Heart left ventricle (tissue), 13 donors: ENCODE measurements around the gene ASCL5.

Experiments
- CTCF ChIP-seq, 12 donors: fragments of 200-600 bp; sonication (generic) in 4 of 12; IDR thresholded peaks; one replicate each; pipeline versions ENCODE4 v1.5.0 to v1.8.0; 2018 to 2022; ENCODE audit warnings: antibody characterized with exemption in 12 of 12, mild to moderate bottlenecking in 5 of 12
- POLR2A ChIP-seq, 2 donors: fragments of 450-650 bp; IDR thresholded peaks; one replicate each; pipeline ENCODE4 v1.6.1; 2017; ENCODE audit warnings: antibody characterized with exemption in 2 of 2, mild to moderate bottlenecking in 2 of 2, moderate library complexity in 2 of 2
- donor health status: ischemic (EF 13 %, LVEDD 7.1; RV severe dilation, severe dysfunction).
- donor health status: DM: no; HTN: yes; CAD: no.
- donor health status: DM: no; HTN: no; CAD: no.
- donor health status: ischemic (EF 25% LVEDD 6.9; RV normal size, moderate dysfunction).
- donor health status: ischemic (EF 25% LVEDD 5.7; RV mildly dilated, moderate dysfunction).
- donor health status: ischemic (EF 35%, LVEDD 5.7; RV mildly dilated, moderate dysfunction).
- donor health status: nonischemic (EF 11% LVEDD 7.7; RV severe dilation, severe dysfunction).
- donor health status: DM: yes; HTN: yes; CAD: no.
- donor health status: PGD.
- donor health status: ischemic (EF 29% LVEDD 5.4; RV normal size, mild dysfunction).
- donor health status: nonischemic (EF 23%, LVEDD 6.1; RV moderate dilation, normal function).

- TF ChIP-seq CTCF (IDR thresholded peaks at IDR 0.05) (no peak), POLR2A (IDR thresholded peaks at IDR 0.05) (no peak)
Measured at GRCh38 chr1:201154389-201155165, 27.6 kb upstream of the ASCL5 start, which contains the start of gene TMEM9.
